HL-60 (cell line): ENCODE measurements around the gene TTC8.

Experiments
- GABPA ChIP-seq: IDR thresholded peaks from 2 replicates; pipeline ENCODE4 v1.6.1; 2012; ENCODE audit warnings: low read depth
- POLR2AphosphoS5 ChIP-seq: IDR thresholded peaks from 2 replicates; pipeline ENCODE4 v1.6.1; 2012; ENCODE audit warnings: low read depth
- REST ChIP-seq: IDR thresholded peaks from 2 replicates; pipeline ENCODE4 v1.6.1; 2012; ENCODE audit warnings: low read depth; ENCODE audit not compliant: insufficient replicate concordance
- SPI1 ChIP-seq: IDR thresholded peaks from 2 replicates; pipeline ENCODE4 v1.6.1; 2012; ENCODE audit warnings: low read depth, mild to moderate bottlenecking, borderline replicate concordance
- TF ChIP-seq, protein P1 (sequence below): IDR thresholded peaks from one replicate; pipeline ENCODE4 v1.5.1; 2011; ENCODE audit warnings: low read length, control low read depth, inconsistent platforms; ENCODE audit not compliant: insufficient read depth

DNA sequence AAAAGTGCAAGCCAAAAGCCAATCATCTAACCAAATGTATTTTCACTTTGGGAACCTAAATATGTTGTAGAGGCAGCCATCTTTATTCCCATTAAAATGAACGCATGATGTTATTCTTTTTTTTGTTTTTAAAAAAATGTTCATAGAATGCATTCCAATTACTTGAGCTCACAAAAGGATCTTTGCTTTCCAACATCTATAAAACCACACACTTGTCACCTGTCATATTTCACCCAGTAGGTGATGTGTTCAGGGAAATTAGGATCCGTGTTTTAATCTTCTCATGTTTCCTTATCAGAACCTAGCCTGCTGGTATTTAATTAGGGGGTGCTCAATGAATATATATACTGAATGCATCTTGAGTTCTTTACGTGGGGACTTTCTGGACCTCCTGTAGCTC is 13.6 kb downstream of the TTC8 start:
- TF ChIP-seq, protein P1, sequence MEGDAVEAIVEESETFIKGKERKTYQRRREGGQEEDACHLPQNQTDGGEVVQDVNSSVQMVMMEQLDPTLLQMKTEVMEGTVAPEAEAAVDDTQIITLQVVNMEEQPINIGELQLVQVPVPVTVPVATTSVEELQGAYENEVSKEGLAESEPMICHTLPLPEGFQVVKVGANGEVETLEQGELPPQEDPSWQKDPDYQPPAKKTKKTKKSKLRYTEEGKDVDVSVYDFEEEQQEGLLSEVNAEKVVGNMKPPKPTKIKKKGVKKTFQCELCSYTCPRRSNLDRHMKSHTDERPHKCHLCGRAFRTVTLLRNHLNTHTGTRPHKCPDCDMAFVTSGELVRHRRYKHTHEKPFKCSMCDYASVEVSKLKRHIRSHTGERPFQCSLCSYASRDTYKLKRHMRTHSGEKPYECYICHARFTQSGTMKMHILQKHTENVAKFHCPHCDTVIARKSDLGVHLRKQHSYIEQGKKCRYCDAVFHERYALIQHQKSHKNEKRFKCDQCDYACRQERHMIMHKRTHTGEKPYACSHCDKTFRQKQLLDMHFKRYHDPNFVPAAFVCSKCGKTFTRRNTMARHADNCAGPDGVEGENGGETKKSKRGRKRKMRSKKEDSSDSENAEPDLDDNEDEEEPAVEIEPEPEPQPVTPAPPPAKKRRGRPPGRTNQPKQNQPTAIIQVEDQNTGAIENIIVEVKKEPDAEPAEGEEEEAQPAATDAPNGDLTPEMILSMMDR = no peak
- TF ChIP-seq SPI1 (no peak), GABPA (no peak), POLR2AphosphoS5 (no peak), REST (no peak)
